GM21529 (cell line): ENCODE data around the gene DAPK2.
A peak's percentile ranks its signal among the peaks of the same experiment; 100 is the strongest.
"Not testable (repeated sequence)": the region's sequence is repeated elsewhere in the genome, so short reads cannot be mapped to it uniquely, and the experiment has no call there.

Experiments used
- ATAC-seq: cut with Tn5 transposase; IDR thresholded peaks from one replicate; pipeline ENCODE4 v1.9.1; 2021; ENCODE audit not compliant: unreplicated experiment

DAPK2 gene

DNA sequence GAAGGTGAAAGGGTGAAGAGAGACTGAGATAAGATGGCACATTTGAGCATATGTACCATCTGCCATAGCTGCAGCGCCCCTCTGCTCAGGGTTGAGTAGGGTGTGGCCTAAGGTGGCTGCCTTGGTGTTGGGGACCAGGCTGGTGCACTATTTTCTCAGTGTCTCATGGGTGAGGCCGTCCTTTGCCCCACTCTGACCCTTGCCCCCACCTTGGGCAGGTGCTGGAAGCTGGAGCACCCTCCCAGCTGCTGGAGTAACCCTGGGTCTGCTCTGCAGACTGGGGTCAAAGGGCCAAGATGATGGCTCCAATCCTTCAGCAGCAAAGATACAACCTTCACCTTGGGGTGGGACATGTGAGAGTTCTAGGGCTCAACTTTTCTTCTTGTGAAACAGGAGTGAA lies 69.2 kb downstream of the DAPK2 start:
- ATAC-seq: no peak

DNA sequence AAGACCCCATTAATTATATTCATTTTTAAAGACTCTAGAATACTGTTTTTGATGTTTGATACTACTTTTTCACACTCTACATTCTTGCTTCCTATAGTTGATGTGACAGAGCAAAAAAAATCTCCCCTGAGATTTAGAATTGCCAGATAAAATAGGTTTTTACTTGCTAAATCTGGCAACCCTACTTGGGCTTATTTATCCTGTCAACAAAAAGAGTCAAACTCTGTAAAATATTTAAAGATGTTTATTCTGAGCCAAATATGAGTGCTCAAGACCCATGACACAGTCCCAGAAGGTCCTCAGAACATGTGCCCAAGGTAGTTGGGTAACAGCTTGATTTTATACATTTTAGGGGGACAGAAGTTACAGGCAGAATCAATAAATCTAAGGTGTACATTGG lies 72.3 kb downstream of the DAPK2 start:
- ATAC-seq: no peak

- no peak for ATAC-seq
These were observed 72.9 kb downstream of the DAPK2 start for GRCh38 chr15:63973212-63974009.

DNA sequence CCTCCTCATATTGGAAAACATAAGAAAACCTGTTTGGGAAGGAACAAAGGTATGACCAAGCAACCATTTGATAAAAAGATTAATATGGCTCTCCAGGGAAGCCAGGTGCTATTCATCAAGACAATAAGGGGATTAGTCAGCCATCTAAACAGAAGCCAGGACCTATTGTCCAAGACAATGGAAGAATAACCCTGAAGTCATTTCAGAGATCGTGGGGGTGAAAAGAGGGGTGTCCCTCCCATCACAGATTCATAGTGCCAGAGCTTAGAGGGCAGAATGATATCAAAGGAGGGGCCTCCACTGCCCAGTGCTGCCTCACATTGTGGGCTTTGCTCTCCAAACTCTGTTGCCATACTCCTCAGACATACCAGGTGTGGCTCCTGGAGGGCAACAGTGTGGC lies 73.5 kb downstream of the DAPK2 start:
- no peak for ATAC-seq

DNA sequence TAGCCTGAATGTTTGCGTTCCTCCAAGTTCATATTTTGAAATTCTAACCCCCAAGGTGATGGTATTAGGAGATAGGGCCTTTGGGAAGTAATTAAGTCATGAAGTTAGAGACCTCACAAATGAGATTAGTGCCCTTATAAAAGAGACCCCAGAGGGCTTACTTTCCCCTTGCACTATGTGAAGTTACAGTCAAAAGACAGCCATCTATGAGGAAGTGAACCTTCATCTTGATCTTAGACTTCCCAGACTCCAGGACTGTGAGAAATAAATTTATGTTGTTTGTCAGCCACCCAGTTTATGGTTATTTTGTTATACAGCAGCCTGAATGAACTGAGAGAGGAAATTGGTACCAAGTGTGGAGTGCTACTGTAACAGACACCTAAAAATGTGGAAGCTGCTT lies 74.4 kb downstream of the DAPK2 start:
- no peak for ATAC-seq

- ATAC-seq: peak; percentile 30
These were observed 74.9 kb downstream of the DAPK2 start for GRCh38 chr15:63971427-63971805.

DNA sequence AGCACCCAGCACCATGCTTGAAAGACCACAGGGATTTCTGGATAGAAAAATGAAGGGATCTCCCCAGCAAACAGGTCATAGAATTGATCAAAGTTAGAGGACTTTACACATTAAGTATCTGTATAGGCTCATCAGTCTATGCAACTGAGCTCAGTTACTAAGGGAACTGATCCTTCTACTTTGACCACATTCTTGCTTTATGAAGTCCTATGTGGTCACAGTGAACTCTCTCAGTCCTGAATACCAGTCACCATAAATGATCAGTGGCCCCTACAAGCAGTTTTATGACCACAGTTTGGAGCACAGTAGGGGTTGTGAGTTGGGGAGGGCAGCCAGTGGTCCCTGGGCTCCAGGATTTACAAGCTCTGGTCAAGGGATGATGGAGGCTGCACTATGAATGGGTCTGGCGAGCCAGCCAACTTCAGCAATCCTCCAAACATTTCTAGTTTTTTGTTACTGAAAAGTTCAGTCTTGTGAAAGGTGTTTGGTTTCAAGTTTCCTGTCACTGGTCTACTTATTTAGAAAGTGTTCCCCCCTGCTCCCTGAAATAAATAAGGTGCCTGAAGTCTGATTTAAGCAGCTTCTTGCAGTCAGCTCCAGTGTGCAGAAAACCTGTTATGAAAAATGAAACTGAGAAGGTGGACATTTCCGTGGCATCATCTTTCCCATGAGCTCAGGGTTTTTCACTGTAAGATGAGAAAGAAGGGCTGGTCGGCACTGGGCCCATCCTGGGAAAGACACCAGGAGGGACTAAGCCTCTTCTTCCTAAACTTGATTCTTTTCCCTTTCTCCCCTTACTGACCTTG lies 75.5 kb downstream of the DAPK2 start:
- ATAC-seq: peak; percentile 86

DNA sequence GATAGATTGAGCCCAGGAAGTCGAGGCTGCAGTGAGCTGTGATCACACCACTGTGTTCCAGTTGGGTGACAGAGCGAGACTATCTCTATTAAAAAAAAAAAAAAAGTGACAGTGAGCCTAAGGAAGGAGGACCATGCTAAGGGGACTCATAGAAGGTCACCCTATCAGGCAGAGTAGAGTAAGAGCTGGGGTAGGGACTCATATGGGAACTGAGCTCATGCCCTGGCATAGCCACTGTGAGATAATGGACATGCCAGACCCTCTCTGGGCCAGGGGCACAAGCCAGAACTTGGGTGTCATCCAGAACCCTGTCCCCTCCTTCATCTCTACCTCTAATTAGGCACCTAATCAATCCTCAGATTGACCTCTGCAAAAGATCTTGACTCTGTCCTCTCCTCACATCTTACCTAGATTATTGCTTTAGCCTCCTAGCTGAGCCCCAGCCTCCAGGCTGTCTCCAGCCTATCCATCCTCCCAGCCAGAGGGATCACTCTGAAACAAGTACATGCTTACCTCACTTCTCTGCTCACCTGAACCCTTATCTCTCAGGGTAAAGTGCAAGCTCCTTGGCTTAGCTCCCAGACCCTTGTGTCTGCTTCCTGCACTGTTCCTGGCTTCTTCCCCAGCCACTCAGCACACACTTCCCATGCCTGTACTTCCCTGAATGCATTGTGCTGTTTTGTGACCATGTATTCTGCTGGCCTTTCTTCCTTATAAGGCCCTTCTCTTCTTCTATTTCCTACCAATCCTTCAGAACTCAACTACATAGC lies 76.4 kb downstream of the DAPK2 start:
- ATAC-seq: no peak

GRCh38 chr15:63968700-63969099 lies 77.6 kb downstream of the DAPK2 start:
- ATAC-seq: no peak

DNA sequence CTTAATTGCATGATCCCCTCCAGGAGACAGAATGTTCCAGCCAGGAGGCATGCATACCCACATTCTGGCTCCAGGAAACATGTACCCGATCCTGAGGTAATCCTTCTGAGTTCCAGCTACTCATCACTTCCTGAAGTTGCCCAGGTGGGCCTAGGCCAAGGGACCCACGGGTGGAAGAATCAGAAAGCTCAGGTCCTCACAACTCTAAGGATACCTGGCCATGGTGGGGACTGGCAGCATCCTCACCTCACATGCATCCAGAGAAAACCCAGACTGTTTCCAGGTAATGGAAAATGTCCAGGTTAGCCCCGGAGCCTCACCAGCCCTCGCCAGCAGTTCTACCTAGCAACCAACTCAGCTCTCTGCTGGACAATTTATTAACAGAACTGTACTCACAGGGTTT lies 78.2 kb downstream of the DAPK2 start:
- ATAC-seq: no peak

- ATAC-seq: no peak
These were observed 78.7 kb downstream of the DAPK2 start for GRCh38 chr15:63967616-63968015.

DNA sequence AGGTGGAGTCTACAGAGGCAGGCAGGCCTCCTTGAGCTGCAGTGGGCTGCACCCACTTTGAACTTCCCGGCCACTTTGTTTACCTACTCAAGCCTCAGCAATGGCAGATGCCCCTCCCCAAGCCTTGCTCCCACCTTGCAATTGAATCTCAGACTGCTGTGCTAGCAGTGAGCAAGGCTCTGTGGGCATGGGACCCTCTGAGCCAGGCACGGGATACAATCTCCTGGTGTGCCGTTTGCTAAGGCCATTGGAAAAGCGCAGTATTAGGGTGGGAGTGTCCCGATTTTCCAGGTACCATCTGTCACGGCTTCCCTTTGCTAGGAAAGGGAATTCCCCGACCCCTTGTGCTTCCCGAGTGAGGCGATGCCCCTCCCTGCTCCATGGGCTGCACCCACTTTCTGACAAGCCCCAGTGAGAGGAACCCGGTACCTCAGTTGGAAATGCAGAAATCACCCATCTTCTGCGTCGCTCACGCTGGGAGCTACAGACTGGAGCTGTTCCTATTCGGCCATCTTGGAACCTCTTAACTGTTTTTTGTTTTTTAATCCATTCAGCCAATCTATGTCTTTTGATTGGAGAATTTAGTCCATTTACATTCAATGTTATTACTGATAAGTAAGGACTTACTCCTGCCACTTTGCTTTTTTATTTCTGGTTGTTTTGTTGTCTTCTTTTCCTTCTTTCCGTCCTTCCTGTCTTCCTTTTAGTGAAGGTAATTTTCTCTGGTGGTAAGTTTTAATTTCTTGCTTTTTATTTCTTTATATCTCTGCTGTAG lies 83.2 kb downstream of the DAPK2 start:
- ATAC-seq: not testable (repeated sequence)

- ATAC-seq: no peak
These were observed 92.8 kb downstream of the DAPK2 start for GRCh38 chr15:63953524-63953923.

GRCh38 chr15:63950911-63951481 lies 95.3 kb downstream of the DAPK2 start:
- no peak for ATAC-seq

- no peak for ATAC-seq
These were observed 97.3 kb downstream of the DAPK2 start for GRCh38 chr15:63948971-63949370.

- no peak for ATAC-seq
These were observed 97.8 kb downstream of the DAPK2 start for GRCh38 chr15:63948436-63948835.

DNA sequence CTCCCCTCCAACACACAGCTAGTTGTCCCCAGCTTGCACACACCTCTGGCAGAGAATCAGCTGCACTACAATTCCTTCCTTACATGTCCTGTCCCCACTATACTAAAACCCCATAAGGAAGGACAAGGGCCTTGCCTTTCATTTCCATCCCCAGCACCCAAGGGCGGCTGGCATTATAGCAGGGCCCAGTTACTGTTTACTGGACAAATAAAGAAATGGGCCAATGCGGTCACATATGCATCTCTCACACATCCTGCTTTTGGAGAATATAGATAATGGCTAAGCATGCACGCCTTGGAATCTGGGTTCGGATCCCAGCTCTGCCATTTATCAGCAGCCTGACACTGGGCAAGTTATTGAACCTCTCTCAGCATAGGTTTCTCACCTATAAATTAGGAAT lies 99.1 kb downstream of the DAPK2 start:
- ATAC-seq: no peak

- ATAC-seq: no peak
These were observed 99.7 kb downstream of the DAPK2 start for GRCh38 chr15:63946524-63947065.

GRCh38 chr15:63945838-63946298 lies 100.4 kb downstream of the DAPK2 start:
- no peak for ATAC-seq
